Measurements from ENCODE around the gene PPP1R16B. TPM values are rescaled to one million over a fixed set of nuclear protein-coding genes. Genes with fewer than 3 reads are reported as not detected.

PPP1R16B gene
- total RNA-seq, 6 donors from 2014 or later: 7.4 to 16.8 (median 8.8) TPM

GRCh38 chr20:38888059-38888831, 82.7 kb downstream of the PPP1R16B start:
- Histone ChIP-seq H3K9me3 (no peaks in the 10 kb centered on the region), H3K27ac (no peak overlapping the region), H3K36me3 (no peaks in the 10 kb centered on the region), H3K4me1 (peaks cover 5 to 9% (median 6%) of the 10 kb centered on the region in 4 donors), H3K27me3 (no peaks in the 10 kb centered on the region), H3K4me3 (no peak overlapping the region)
- ATAC-seq (ENCODE audit: low FRiP score in 2 of 2) (no peak), DNase-seq (no peak)
- WGBS, 2 donors: 77 to 78% methylated on average over 10 to 13 of the region's 13 CpGs
- TF ChIP-seq POLR2A (IDR thresholded peaks at IDR 0.05) (no peak), EP300 (IDR thresholded peaks at IDR 0.05) (no peak), CTCF (IDR thresholded peaks at IDR 0.05) (no peak), POLR2AphosphoS5 (IDR thresholded peaks at IDR 0.05) (no peak)

GRCh38 chr20:38889050-38889449, 83.6 kb downstream of the PPP1R16B start:
- Histone ChIP-seq H3K9me3 (no peaks in the 10 kb centered on the region), H3K36me3 (no peaks in the 10 kb centered on the region), H3K4me1 (peaks cover 7 to 12% (median 10%) of the 10 kb centered on the region in 4 donors), H3K4me3 (no peak overlapping the region), H3K27ac (no peak overlapping the region), H3K27me3 (no peaks in the 10 kb centered on the region)
- no peak for DNase-seq
- 65 to 87% methylated on average over 2 of the region's 2 CpGs for WGBS, 2 donors
- TF ChIP-seq CTCF (IDR thresholded peaks at IDR 0.05) (no peak), POLR2A (IDR thresholded peaks at IDR 0.05) (no peak), POLR2AphosphoS5 (IDR thresholded peaks at IDR 0.05) (no peak), EP300 (IDR thresholded peaks at IDR 0.05) (no peak)
- no peak for ATAC-seq (ENCODE audit: low FRiP score in 2 of 2)

GRCh38 chr20:38889792-38890496, 84.4 kb downstream of the PPP1R16B start:
- 66 to 72% methylated on average over 6 to 13 of the region's 13 CpGs for WGBS, 2 donors
- Histone ChIP-seq H3K4me1 (peaks cover 7 to 16% (median 12%) of the 10 kb centered on the region in 4 donors), H3K36me3 (no peaks in the 10 kb centered on the region), H3K4me3 (no peak overlapping the region), H3K27me3 (no peaks in the 10 kb centered on the region), H3K27ac (no peak overlapping the region), H3K9me3 (no peaks in the 10 kb centered on the region)
- TF ChIP-seq POLR2AphosphoS5 (IDR thresholded peaks at IDR 0.05) (no peak), POLR2A (IDR thresholded peaks at IDR 0.05) (no peak), CTCF (IDR thresholded peaks at IDR 0.05) (no peak), EP300 (IDR thresholded peaks at IDR 0.05) (no peak)
- no peak for DNase-seq
- ATAC-seq (ENCODE audit: low FRiP score in 2 of 2): no peak

- TF ChIP-seq POLR2AphosphoS5 (IDR thresholded peaks at IDR 0.05) (no peak), CTCF (IDR thresholded peaks at IDR 0.05) (no peak), EP300 (IDR thresholded peaks at IDR 0.05) (no peak), POLR2A (IDR thresholded peaks at IDR 0.05) (no peak)
- Histone ChIP-seq H3K27ac (no peak overlapping the region), H3K36me3 (no peaks in the 10 kb centered on the region), H3K9me3 (no peaks in the 10 kb centered on the region), H3K27me3 (no peaks in the 10 kb centered on the region), H3K4me3 (no peak overlapping the region), H3K4me1 (peaks cover 7 to 16% (median 12%) of the 10 kb centered on the region in 4 donors)
- WGBS, 2 donors: 70 to 87% methylated on average over 3 of the region's 3 CpGs
- ATAC-seq (ENCODE audit: low FRiP score in 2 of 2): no peak
- DNase-seq: no peak
Measured at GRCh38 chr20:38890497-38890818, 85.0 kb downstream of the PPP1R16B start.

Measured in upper lobe of left lung (tissue), 6 donors.